ENCODE measurements around the gene SCCPDH. TPM values are rescaled to one million over a fixed set of nuclear protein-coding genes. Genes with fewer than 3 reads are reported as not detected.
A peak's percentile ranks its signal among the peaks of the same experiment; 100 is the strongest.
"Not testable (repeated sequence)": the region's sequence is repeated elsewhere in the genome, so short reads cannot be mapped to it uniquely, and the experiment has no call there.

SCCPDH gene, protein sequence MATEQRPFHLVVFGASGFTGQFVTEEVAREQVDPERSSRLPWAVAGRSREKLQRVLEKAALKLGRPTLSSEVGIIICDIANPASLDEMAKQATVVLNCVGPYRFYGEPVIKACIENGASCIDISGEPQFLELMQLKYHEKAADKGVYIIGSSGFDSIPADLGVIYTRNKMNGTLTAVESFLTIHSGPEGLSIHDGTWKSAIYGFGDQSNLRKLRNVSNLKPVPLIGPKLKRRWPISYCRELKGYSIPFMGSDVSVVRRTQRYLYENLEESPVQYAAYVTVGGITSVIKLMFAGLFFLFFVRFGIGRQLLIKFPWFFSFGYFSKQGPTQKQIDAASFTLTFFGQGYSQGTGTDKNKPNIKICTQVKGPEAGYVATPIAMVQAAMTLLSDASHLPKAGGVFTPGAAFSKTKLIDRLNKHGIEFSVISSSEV
- total RNA-seq (2014; rRNA removed; shearing (Covaris generic)) = 74.3 and 88.0 TPM in 2 replicates
- 34.3 and 37.8 TPM in 2 replicates for polyA plus RNA-seq (2015; cell fraction: cytosol; rRNA removed)
- 10.8 and 12.0 TPM in 2 replicates for polyA plus RNA-seq (2015; cell fraction: nucleus; rRNA removed)

DNA sequence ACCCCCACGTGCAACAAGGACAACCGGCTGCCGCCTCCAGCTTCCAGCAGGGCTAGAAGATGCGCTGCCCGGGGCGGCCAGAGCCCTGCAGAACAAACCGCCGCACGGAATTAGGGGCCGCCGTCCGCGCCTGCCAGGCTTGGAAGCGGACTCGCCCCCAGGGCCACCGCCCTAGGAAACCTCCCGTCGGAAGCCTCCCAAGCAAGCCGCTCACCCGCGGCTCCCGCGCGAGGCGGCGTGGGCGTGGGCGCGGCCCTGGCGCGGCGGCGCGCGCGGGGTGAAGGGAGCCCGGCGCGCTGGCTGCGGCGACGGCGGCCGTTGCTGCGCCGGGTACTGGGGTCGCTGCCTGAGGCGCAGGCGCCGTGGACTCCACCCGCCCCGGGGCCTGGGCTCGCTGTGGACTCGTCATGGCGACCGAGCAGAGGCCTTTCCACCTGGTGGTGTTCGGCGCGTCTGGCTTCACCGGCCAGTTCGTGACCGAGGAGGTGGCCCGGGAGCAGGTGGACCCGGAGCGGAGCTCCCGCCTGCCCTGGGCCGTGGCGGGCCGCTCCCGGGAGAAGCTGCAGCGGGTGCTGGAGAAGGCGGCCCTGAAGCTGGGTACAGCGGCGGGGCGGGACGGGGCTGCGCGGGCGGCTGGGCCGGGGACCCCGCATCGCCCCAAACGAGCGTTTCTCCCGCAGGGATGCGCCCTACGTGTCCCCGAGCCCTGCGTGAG is at the start of gene SCCPDH:
Gene SCCPDH, plus strand, starts transcription at position 394 of the 715 bp plus-strand sequence. Its CDS starts 14 bp downstream, at position 408.
- DNase-seq (ENCODE audit: low read depth, low spot score) = peak; percentile 45
- in situ Hi-C loops (cut with HindIII; ENCODE audit: low pct_unique_long_range_greater_than_20kb, low sequenced_read_pairs) = no loop called here

DNA sequence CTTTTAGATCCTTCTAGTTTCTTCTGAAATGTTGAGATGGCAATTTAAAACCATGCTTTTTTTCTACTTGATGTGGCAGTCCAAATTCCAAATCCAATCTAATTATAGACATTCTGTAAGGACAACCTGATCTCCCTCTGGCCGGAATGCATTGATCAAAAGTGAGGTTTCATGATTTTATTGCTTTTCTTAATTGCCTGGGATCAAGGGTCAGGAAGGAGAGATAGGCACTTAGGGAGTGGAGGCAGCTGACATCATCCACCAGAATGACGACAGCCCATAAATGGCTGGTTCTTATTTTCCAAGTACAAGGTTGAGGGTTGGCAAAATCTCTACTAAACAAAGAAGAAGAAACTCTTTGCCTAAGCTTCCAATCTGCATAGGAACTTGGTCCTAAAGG is 46.4 kb upstream of the SCCPDH start:
- no peak for DNase-seq (ENCODE audit: low read depth, low spot score)

DNA sequence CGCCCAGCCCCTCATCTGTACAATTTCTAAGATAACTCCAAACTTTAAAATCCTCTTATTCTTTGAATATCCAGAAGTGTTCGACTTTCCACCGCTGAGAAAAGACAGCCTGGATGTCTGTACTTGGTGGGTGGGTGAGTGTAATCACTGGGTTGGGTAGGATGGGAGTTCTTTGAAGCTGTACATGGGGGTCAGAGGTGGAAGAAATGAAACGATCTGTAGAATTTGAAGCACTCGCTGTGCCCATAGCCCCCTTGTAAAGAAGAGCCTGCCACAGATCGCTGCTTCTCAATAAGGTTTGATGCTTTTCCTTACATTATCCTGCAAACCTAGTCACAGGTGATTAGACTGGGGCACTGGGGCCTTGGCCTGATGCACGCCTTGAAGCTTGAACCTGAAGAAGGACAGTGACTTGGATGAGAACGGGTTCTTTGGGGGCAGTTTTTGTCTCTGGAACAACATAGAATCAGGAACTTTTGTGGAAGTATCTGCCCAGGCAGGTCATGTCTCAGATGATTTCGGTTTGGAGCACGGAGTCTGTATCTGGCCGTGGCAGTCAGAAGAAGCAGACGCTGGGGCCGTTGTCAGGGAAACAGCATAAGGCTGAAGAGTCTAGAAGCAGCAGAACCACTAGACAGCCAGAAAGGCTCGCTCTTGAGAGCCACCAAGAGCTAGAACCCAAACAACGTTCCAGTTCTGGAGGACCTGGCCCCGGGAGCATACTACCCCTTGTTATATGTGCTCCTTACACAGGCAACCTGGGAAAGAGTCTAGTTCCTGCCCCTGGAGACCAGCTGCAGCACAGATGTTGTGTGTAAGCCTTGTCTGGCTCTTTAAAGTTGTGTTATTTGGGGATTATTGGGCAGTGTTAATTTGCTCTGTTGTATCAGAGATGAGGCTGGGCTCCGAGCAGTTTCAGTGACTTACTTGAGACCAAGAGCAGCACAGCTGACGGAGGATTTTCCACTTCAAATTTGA is 45.1 kb upstream of the SCCPDH start:
- DNase-seq (ENCODE audit: low read depth, low spot score) = no peak
- in situ Hi-C loops (cut with HindIII; ENCODE audit: low pct_unique_long_range_greater_than_20kb, low sequenced_read_pairs) = no loop called here

More for the DNA sequence above, 46.4 kb upstream of the SCCPDH start:
- in situ Hi-C loops (cut with HindIII; ENCODE audit: low pct_unique_long_range_greater_than_20kb, low sequenced_read_pairs) = no loop called here

DNA sequence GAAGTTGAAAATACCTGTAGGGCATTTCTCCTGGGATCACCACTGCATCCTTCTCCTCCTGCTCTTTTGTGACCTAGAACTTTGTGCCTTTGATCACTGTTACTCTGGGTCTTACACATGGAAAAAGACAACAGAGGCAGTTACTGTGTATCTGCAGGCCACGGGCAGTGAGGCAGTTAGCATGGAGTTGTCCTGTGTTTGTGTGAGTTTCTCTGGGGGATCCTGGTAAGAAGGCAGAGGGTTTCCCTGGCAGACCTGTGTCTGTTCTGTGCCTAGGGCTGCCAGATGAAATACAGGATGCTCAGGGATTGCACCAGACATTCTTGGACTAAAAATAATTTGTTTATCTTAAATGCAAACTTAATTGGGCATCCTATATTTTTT is 44.4 kb upstream of the SCCPDH start:
- in situ Hi-C loops (cut with HindIII; ENCODE audit: low pct_unique_long_range_greater_than_20kb, low sequenced_read_pairs) = no loop called here
- no peak for DNase-seq (ENCODE audit: low read depth, low spot score)

DNA sequence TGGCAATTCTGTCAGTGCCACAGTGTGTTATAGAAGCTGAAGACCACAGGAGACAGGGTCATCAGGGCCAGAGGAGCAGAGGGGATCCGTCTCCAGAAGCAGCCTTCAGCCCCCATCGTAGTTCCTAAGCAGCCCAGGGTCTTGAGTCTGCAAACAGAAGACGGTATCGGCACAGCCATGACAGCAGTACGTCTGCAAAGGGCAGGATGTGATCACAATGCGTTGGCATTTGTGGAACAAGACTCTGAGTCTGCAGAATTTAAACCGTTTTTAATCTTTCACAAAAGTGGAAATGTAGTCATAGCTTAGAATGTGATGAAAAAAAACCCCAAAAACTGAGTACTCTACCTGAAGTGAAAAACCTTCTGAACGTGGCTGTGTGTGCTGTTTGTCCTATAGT is 44.0 kb upstream of the SCCPDH start:
- in situ Hi-C loops (cut with HindIII; ENCODE audit: low pct_unique_long_range_greater_than_20kb, low sequenced_read_pairs) = no loop called here

DNA sequence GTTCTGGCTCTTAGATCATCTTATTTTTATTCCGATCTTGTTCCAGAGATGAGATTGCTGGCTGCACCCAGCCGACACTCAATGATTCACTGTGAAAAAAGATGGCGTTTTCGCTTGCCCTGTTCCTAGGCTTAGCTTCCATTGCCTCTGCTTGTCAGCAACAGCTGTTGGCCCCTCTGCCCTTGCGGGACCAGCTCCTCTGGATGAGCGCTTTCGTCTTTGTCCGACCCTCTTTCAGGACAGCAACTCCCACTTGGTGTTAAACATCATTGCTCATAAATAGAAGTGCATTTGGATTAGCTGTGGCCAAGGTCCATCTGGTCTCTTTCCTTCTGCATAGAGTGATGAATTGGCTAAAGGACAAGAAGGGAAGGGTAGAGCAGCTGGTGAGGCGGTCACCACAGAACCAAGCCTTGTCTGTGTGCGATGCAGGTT is 43.5 kb upstream of the SCCPDH start:
- DNase-seq (ENCODE audit: low read depth, low spot score) = no peak
- in situ Hi-C loops (cut with HindIII; ENCODE audit: low pct_unique_long_range_greater_than_20kb, low sequenced_read_pairs) = no loop called here

More for the DNA sequence above, 44.0 kb upstream of the SCCPDH start:
- DNase-seq (ENCODE audit: low read depth, low spot score) = no peak

DNA sequence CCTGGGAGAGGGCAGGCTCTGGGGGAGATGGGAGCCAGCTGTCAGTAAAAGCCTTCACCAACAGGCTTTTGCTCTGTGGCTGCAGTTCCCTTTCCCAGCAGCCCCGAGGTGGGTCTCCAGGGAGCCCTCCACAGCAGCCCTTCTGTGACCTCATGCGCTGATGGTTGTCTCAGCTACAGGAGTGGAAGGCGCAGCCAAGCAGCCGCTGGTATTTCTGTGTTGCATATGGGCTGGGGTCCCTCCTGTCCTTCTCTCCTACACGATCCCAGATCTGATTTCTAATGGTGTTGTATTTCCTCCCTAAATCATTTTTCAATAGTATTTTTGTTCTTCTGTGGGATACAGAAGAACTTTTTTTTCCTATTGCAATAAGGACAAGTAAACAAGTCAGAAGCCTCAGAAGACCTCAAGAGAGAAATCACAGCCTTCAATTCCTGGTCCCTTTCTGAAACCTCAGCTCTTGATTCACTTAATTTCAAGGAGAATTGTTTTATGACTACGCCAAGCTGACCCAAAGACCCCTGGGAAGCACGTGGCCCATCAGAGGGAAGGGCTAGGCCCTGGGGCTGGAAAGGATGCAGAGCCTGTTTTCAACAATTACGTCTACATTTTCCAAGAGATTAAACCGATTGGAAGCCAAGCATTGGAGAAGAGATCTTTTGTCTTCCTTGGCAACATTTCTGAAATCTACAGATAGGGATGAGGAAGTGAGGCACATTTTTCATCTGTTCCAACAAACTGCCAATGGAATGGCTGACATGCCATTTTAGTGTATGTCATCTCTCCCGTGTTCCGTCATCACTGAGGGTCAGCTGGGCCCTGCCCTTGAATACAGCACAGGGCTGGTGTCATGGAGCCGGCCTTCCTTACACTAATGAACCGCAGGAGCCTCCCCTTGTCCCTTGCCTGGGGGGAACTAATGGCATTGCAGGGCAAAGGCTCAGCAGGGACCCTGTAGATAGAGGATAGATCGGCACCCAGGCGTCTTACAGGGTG is 42.0 kb upstream of the SCCPDH start:
- in situ Hi-C loops (cut with HindIII; ENCODE audit: low pct_unique_long_range_greater_than_20kb, low sequenced_read_pairs) = no loop called here

DNA sequence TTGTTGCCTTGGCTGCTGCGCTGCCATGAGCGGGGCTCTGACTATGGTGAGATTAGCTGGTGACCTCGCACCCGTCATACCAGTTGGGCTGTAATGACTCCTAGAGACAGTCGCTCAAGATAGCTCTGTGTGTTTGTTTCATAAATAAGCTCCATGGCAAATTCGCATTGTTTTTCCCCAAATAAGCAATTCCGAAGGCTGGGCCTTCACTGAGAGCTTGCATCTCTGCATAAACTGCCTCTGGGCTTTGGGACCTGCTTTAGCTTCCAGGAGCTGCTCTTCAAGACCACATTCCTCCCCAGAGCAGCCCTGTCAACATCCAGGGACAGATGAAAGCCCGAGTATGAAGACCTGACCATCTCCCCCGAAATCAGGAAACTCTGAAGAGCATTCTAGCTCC is 40.7 kb upstream of the SCCPDH start:
- in situ Hi-C loops (cut with HindIII; ENCODE audit: low pct_unique_long_range_greater_than_20kb, low sequenced_read_pairs) = no loop called here

More for the DNA sequence above, 42.0 kb upstream of the SCCPDH start:
- DNase-seq (ENCODE audit: low read depth, low spot score) = no peak

DNA sequence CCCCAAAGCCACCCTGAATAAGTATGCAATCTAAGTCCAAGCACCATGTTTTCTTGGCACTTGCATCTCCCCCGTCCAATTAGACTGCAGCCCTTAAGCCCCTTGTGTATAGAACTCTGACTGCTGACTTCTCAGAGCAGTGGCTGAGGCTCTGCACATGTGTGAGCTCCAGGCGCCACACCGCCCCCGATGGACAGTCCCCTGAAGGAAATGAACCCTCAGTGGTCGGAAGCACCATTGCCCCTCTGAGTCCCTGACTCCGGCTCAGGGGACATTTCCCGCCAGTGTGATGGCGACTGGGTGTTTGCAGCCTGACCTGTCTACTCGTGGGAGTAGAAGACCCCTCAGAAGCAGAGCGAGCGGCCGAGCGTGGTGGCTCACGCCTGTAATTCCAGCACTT is 37.2 kb upstream of the SCCPDH start:
- no peak for DNase-seq (ENCODE audit: low read depth, low spot score)
- in situ Hi-C loops (cut with HindIII; ENCODE audit: low pct_unique_long_range_greater_than_20kb, low sequenced_read_pairs) = loop anchor here (5.0 kb wide), 1 partner anchor 40 kb away; no protein-coding TSS in a partner anchor

More for the DNA sequence above, 40.7 kb upstream of the SCCPDH start:
- no peak for DNase-seq (ENCODE audit: low read depth, low spot score)

DNA sequence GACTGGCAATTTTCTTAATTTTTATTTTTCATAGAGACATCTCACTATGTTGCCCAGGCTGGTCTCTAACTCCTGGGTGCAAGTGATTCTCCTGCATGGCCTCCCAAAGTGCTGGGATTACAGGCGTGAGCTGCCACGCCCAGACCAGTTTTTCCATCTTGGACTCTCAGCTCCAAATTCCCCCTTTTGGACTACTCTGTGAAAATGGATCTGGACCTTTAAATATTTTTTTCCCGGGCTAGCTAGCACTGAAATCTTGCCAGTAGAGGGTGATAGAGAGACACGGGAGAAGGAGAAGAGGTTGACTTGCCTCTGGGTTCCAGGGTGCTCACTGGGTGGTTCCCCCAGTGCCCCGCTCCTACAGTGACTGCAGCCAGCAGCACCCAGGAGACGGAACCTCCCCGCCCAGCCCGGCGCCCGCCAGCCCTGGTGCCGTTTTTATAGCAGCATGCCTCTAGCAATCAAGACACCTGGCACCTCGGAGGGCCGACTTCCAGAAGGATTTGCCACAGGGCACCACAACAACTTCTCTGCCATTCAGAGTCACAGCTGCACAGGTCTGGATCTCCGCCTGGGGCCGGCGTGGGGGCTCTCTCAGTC is 34.7 kb upstream of the SCCPDH start:
- DNase-seq (ENCODE audit: low read depth, low spot score) = peak; percentile 85
- in situ Hi-C loops (cut with HindIII; ENCODE audit: low pct_unique_long_range_greater_than_20kb, low sequenced_read_pairs) = loop anchor here (5.0 kb wide), 1 partner anchor 42 kb away; no protein-coding TSS in a partner anchor

DNA sequence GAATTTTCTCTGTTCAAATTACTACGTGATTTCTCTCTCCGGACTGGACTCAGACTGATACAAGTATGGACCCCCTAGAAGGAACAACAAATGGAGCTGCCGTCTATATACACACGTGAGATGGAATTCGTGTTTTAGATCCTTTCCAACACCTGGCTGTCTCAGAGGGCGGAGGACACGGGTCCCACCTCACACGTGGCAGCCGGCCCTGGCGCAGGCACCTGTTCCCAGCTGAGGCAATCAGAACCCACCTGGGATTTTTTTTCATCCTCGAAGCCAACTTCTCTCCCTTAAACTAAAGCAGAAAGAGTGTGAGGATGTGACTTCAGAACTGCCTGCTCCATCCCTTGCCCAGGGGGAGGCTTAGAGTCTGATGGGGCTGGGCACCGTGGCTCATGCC is 34.1 kb upstream of the SCCPDH start:
- DNase-seq (ENCODE audit: low read depth, low spot score) = no peak
- in situ Hi-C loops (cut with HindIII; ENCODE audit: low pct_unique_long_range_greater_than_20kb, low sequenced_read_pairs) = no loop called here

DNA sequence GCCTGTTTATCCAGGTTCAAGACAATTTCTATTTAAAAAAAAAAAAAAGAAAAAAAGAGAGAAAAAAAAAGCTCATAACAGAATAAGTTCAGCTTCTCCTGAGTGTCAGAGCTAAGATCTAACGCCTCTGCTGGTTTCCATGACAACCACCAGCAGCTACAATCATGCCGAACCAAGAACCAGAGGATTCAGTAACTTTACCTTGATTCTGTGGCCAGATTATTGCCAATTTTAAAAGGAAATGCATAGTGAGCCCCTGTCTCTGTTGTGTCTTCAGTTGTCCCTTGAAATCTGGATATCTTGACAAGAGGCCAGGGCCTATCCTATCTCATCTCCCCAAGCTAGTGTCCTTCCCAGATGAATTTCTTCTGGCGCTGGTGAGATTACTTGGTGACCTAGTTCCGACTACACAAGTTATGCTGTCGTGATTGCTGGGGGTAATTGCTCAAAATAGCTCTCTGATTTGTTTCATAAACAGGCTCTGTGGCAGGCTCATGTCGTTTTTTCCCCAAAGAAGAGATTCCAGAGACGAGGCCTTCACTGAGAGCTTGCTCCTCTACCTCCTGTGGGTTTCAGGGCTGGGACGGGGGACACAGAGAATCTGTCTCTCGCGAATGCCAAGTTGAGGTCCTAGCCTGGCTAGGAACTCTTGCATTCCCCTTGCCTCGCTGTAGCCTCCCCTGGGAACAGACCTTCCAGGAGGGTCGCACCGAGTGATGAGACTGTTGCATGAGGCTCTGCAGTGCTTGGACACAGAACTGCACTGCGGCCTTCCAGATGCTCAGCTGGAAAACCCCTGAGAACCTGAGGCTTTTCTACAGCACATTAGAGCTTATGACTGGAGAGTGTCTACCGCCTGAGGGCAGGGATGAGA is 32.4 kb upstream of the SCCPDH start:
- in situ Hi-C loops (cut with HindIII; ENCODE audit: low pct_unique_long_range_greater_than_20kb, low sequenced_read_pairs) = no loop called here

DNA sequence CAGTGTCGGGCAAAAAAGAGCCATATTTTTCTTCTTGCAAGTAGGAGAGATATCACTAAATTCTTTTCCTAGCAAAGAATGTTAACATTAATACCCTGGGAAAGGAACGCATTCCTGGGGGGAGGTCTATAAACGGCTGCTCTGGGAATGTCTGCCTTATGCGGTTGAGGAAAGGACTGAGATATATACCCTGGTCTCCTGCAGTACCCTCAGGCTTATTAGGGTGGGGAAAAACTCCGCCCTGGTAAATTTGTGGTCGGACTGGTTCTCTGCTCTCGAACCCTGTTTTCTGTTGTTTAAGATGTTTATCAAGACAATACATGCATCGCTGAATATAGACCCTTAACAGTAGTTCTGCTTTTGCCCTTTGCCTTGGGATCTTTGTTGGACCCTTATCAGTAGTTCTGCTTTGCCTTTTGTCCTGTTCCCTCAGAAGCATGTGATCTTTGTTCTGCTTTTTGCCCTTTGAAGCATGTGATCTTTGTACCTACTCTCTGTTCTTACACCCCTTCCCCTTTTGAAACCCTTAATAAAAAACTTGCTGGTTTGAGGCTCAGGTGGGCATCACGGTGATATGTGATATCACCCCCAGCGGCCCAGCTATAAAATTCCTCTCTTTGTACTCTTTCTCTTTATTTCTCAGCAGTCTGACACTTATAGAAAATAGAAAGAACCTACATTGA is 29.9 kb upstream of the SCCPDH start:
- DNase-seq (ENCODE audit: low read depth, low spot score); in situ Hi-C loops (cut with HindIII; ENCODE audit: low pct_unique_long_range_greater_than_20kb, low sequenced_read_pairs): not testable (repeated sequence)

More for the DNA sequence above, 32.4 kb upstream of the SCCPDH start:
- DNase-seq (ENCODE audit: low read depth, low spot score) = no peak

DNA sequence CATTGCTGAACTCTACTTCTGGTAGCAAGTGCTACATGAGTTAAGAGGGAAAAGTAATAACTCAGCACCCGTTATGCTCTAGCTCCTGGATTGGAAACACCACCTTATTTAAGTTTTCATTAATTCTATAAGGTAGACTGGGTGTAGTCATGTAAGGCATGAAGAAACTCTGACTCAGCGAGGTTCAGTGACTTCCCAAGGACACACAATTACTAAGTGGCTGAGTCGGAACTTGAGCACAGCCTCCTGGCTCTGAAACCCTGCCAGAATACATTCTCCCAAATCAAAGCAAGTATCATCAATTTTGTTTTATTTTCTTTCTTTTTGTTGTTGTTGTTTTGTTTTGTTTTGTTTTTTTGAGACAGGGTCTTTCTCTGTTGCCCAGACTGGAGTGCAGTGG is 29.1 kb upstream of the SCCPDH start:
- in situ Hi-C loops (cut with HindIII; ENCODE audit: low pct_unique_long_range_greater_than_20kb, low sequenced_read_pairs) = no loop called here
- no peak for DNase-seq (ENCODE audit: low read depth, low spot score)
